Neural cell (in vitro differentiated cells): ENCODE results near the gene MOV10L1. TPM values are rescaled to one million over a fixed set of nuclear protein-coding genes. Genes with fewer than 3 reads are reported as not detected.

ENCODE experiments used
- H2AFZ ChIP-seq: fragments of 200-600, 300-800 bp; sonication (generic), shearing (Covaris generic); 2 replicates; pipeline ENCODE4 v1.6.0; 2014; ENCODE audit warnings: low read depth, mild to moderate bottlenecking, antibody characterized with exemption, low read length, moderate library complexity
- H3F3A ChIP-seq: fragments of 200-600 bp; shearing (Covaris generic); 2 replicates; pipeline ENCODE4 v1.6.1; 2016; ENCODE audit warnings: mild to moderate bottlenecking, moderate library complexity, mixed read lengths, antibody characterized with exemption, low read length; ENCODE audit not compliant: insufficient read depth, poor library complexity, severe bottlenecking
- H3K27ac ChIP-seq: fragments of 200-600, 300-800 bp; sonication (generic), shearing (Covaris generic); 2 replicates; pipeline ENCODE4 v1.5.1; 2014; ENCODE audit warnings: mild to moderate bottlenecking, low read length, moderate library complexity
- H3K27me3 ChIP-seq: fragments of 300-800, 200-600 bp; sonication (generic), shearing (Covaris generic); 2 replicates; pipeline ENCODE4 v1.6.0; 2014; ENCODE audit warnings: mild to moderate bottlenecking, low read depth, low read length, moderate library complexity; ENCODE audit not compliant: insufficient read depth
- H3K36me3 ChIP-seq: fragments of 300-800, 200-600 bp; sonication (generic), shearing (Covaris generic); 2 replicates; pipeline ENCODE4 v1.5.1; 2014; ENCODE audit warnings: mild to moderate bottlenecking, antibody characterized with exemption, low read length, moderate library complexity; ENCODE audit not compliant: insufficient read depth
- H3K4me2 ChIP-seq: fragments of 300-800, 200-600 bp; sonication (generic), shearing (Covaris generic); 2 replicates; pipeline ENCODE4 v1.6.0; 2014; ENCODE audit warnings: mild to moderate bottlenecking, low read length
- H3K4me3 ChIP-seq: fragments of 300-800, 200-600 bp; sonication (generic), shearing (Covaris generic); 2 replicates; pipeline ENCODE4 v1.5.1; 2014; ENCODE audit warnings: mild to moderate bottlenecking, low read length, moderate library complexity
- H3K79me2 ChIP-seq: fragments of 200-600 bp; shearing (Covaris generic); replicated peaks from 2 replicates; pipeline ENCODE4 v1.6.0; 2014; ENCODE audit warnings: mild to moderate bottlenecking, low read length, moderate library complexity; ENCODE audit not compliant: insufficient read depth
- H3K9ac ChIP-seq: fragments of 300-800, 200-600 bp; sonication (generic), shearing (Covaris generic); 2 replicates; pipeline ENCODE4 v1.6.1; 2016; ENCODE audit warnings: mild to moderate bottlenecking, low read length, mixed read lengths
- H3K9me2 ChIP-seq: fragments of 200-600 bp; shearing (Covaris generic); 2 replicates; pipeline ENCODE4 v1.6.1; 2016; ENCODE audit warnings: mild to moderate bottlenecking, low read length, mixed read lengths; ENCODE audit not compliant: insufficient read depth
- H3K9me3 ChIP-seq: fragments of 200-600, 300-800 bp; sonication (generic), shearing (Covaris generic); 2 replicates; pipeline ENCODE4 v1.6.1; 2016; ENCODE audit warnings: mild to moderate bottlenecking, mixed run types, low read length, moderate library complexity, mixed read lengths
- H4K20me1 ChIP-seq: fragments of 200-600 bp; shearing (Covaris generic); 2 replicates; pipeline ENCODE4 v1.6.1; 2016; ENCODE audit warnings: mild to moderate bottlenecking, mixed run types; ENCODE audit not compliant: insufficient read depth
- CTCF ChIP-seq: fragments of 450-650 bp; IDR thresholded peaks from 2 replicates; pipeline ENCODE4 v1.5.1; 2014; ENCODE audit warnings: antibody characterized with exemption, mild to moderate bottlenecking, moderate library complexity; ENCODE audit not compliant: poor library complexity, severe bottlenecking
- EP300 ChIP-seq: fragments of 450-650 bp; conservative IDR thresholded peaks from 2 replicates; pipeline ENCODE4 v1.6.1; 2014; ENCODE audit warnings: antibody characterized with exemption, mild to moderate bottlenecking, moderate library complexity; ENCODE audit not compliant: poor library complexity, severe bottlenecking
- EZH2 ChIP-seq: fragments of 200-600, 300-800 bp; shearing (Covaris generic), sonication (generic); IDR thresholded peaks from 2 replicates; pipeline ENCODE4 v1.6.1; 2014; ENCODE audit warnings: antibody characterized with exemption, low read length, borderline replicate concordance, mild to moderate bottlenecking; ENCODE audit not compliant: insufficient read depth, poor library complexity, severe bottlenecking
- MXI1 ChIP-seq: fragments of 450-650 bp; conservative IDR thresholded peaks from 2 replicates; pipeline ENCODE4 v1.6.1; 2014; ENCODE audit warnings: antibody characterized with exemption, mild to moderate bottlenecking; ENCODE audit not compliant: poor library complexity, severe bottlenecking
- POLR2AphosphoS5 ChIP-seq: IDR thresholded peaks from 2 replicates; pipeline ENCODE4 v1.6.1; 2012
- RAD21 ChIP-seq: fragments of 450-650 bp; conservative IDR thresholded peaks from 2 replicates; pipeline ENCODE4 v1.6.1; 2014; ENCODE audit warnings: antibody characterized with exemption, mild to moderate bottlenecking, moderate library complexity
- REST ChIP-seq: IDR thresholded peaks from 2 replicates; pipeline ENCODE4 v1.6.1; 2012; ENCODE audit warnings: borderline replicate concordance
- SMC3 ChIP-seq: fragments of 450-650 bp; conservative IDR thresholded peaks from 2 replicates; pipeline ENCODE4 v1.6.1; 2014; ENCODE audit warnings: antibody characterized with exemption, mild to moderate bottlenecking, moderate library complexity; ENCODE audit not compliant: poor library complexity
- TAF1 ChIP-seq: IDR thresholded peaks from 2 replicates; pipeline ENCODE4 v1.6.1; 2012; ENCODE audit warnings: low read depth
- polyA plus RNA-seq: library from polyadenylated mRNA; depleted of rRNA; stranded (reverse); fragments of >200 nt; gene quantifications from 2 replicates; pipeline ENCODE4 v1.2.3, GENCODE V29; 2014

Gene MOV10L1
- polyA plus RNA-seq, 1 donor from 2014 or later = not detected

GRCh38 chr22:50179937-50180726, 90.3 kb downstream of the MOV10L1 start:
- H3K36me3 ChIP-seq = no peaks in the 10 kb centered on the region

More at GRCh38 chr22:50179937-50180726, 90.3 kb downstream of the MOV10L1 start:
- Histone ChIP-seq H3K9me2 (no peaks in the 10 kb centered on the region), H3K79me2 (no peaks in the 10 kb centered on the region), H3K9ac (no peak overlapping the region), H3F3A (no peaks in the 10 kb centered on the region), H3K9me3 (no peaks in the 10 kb centered on the region), H4K20me1 (no peaks in the 10 kb centered on the region), H3K27me3 (no peaks in the 10 kb centered on the region), H3K4me3 (no peak overlapping the region), H3K27ac (no peak overlapping the region), H3K4me2 (no peak overlapping the region), H2AFZ (no peak overlapping the region)
- TF ChIP-seq MXI1 (no peak), POLR2AphosphoS5 (no peak), SMC3 (no peak), REST (no peak), RAD21 (no peak), EP300 (no peak), CTCF (no peak), EZH2 (no peak), TAF1 (no peak)
